ENCODE results near the gene IGFL1. TPM values are rescaled to one million over a fixed set of nuclear protein-coding genes. Genes with fewer than 3 reads are reported as not detected.

Gene IGFL1
- total and polyA plus RNA-seq, 2 of the 8 experiments (the other 6 are each of a cell fraction or from before 2014, with no cell fraction given): not detected

DNA sequence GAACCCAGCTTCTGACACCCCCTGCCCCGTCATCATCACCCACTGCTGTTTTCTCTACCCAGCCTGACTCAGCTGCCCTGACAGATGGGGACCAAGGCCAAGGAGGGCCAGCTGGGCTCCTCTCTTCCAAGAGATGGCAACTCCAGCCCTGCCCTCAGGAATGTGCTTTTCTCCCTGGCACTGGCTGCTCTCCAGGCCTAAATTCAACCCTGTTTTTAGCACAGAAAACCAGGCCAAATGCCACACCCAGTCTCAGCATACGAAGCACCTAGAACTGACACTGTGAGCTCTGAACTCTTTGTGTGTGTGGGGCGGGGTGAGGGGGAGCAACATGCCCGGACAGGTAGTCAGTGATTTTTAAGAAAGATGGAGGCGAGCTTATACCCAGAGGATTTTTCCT lies 23.4 kb upstream of the IGFL1 start:
- no peak overlapping the region for H3K18ac ChIP-seq (ENCODE audit: extremely low read depth, low read length)
- H3K4ac ChIP-seq (replicated peaks; ENCODE audit: insufficient read length, low read depth, low read length): no peak overlapping the region
- peak; percentile 49; the same call in 1 of the 2 replicates for TF ChIP-seq TEAD4 (IDR thresholded peaks at IDR 0.05; ENCODE audit: low read depth, low read length)
- no peak for TF ChIP-seq CBX8 (IDR thresholded peaks at IDR 0.05; ENCODE audit: borderline replicate concordance, low read depth, low read length)
- no peak for TF ChIP-seq FOSL1 (IDR thresholded peaks at IDR 0.05; ENCODE audit: insufficient read depth, low read depth, low read length)
- no peak for TF ChIP-seq BRCA1 (IDR thresholded peaks at IDR 0.05; ENCODE audit: low read depth, low read length)
- no peak for TF ChIP-seq CTBP2 (IDR thresholded peaks at IDR 0.05; ENCODE audit: borderline replicate concordance, insufficient read depth, insufficient read length, low read length)
- no peak for TF ChIP-seq SIN3A (conservative IDR thresholded peaks at IDR 0.05 in 1 of 2, IDR thresholded peaks at IDR 0.05 in 1 of 2; ENCODE audit: low read depth in 1 of 2, low read length in 2 of 2)
- no peak for TF ChIP-seq TAF7 (optimal IDR thresholded peaks at IDR 0.05; ENCODE audit: borderline replicate concordance, low read depth, low read length)
- TF ChIP-seq YY1 (IDR thresholded peaks at IDR 0.05; ENCODE audit: low read depth, low read length): no peak
- H3K27ac ChIP-seq (ENCODE audit: low read depth, low read length): no peak overlapping the region
- no peak for DNase-seq (ENCODE audit: low read depth in 1 of 2, low spot score in 2 of 2)
- no peaks in the 10 kb centered on the region for H4K20me1 ChIP-seq (replicated peaks in 1 of 2; ENCODE audit: control insufficient read depth in 1 of 2, insufficient read depth in 2 of 2, low read length in 2 of 2)
- H2BK20ac ChIP-seq (ENCODE audit: low read length): no peak overlapping the region
- H4K8ac ChIP-seq (ENCODE audit: extremely low read depth, insufficient read depth, low read length): no peak overlapping the region
- H3K36me3 ChIP-seq (ENCODE audit: control insufficient read depth in 2 of 4, insufficient read depth in 4 of 4, low read length in 3 of 4): no peaks in the 10 kb centered on the region
- H3K14ac ChIP-seq (ENCODE audit: insufficient read length): no peak overlapping the region
- WGBS, 2 experiments (ENCODE audit: extremely low coverage in 1 of 2, insufficient coverage in 1 of 2, insufficient read length in 1 of 2, insufficient replicate concordance in 2 of 2, low coverage in 1 of 2, low lambda C conversion rate in 2 of 2, missing lambda C conversion rate in 1 of 2): 90% methylated on average over 5 of the region's 5 CpGs; no CpG with 5 or more reads in 1 of the 2 experiments
- H2AK5ac ChIP-seq (ENCODE audit: low read depth, low read length): no peak overlapping the region
- no peak overlapping the region for H3K4me2 ChIP-seq (ENCODE audit: insufficient read depth in 1 of 2, low read depth in 2 of 2, low read length in 2 of 2)
- H3K56ac ChIP-seq (replicated peaks; ENCODE audit: insufficient read length, low read depth, low read length): no peak overlapping the region
- H2BK15ac ChIP-seq (ENCODE audit: low read length): no peak overlapping the region
- H4K91ac ChIP-seq (replicated peaks; ENCODE audit: insufficient read length, low read length): peak overlapping the region; percentile 61
- no peak overlapping the region for H2AFZ ChIP-seq (ENCODE audit: low read length)
- FAIRE-seq: no peak
- no peaks in the 10 kb centered on the region for H3K79me2 ChIP-seq (ENCODE audit: control insufficient read depth in 1 of 2, insufficient read depth in 2 of 2, low read length in 2 of 2)
- H3K23me2 ChIP-seq (ENCODE audit: low read depth, low read length): peaks cover 3% of the 10 kb centered on the region; the same call in 1 of the 2 replicates
- peaks cover 0 to 8% (median 4%) of the 10 kb centered on the region in 4 experiments; a peak in 5 of 7 replicates for H3K4me1 ChIP-seq (replicated peaks in 1 of 4; ENCODE audit: control insufficient read depth in 3 of 4, insufficient read depth in 4 of 4, low read length in 3 of 4)
- H3K27me3 ChIP-seq (replicated peaks in 1 of 4; ENCODE audit: control insufficient read depth in 3 of 4, extremely low read depth in 1 of 4, insufficient read depth in 3 of 4, low read length in 3 of 4): no peaks in the 10 kb centered on the region; a peak in 1 of 7 replicates
- ChIA-PET CTCF (ENCODE audit: partially characterized antibody) (interaction anchor here (0.6 to 2.1 kb wide), 9 partner anchors 9 to 193 kb away, joined by 3 to 7 read pairs (median 5); no protein-coding TSS in a partner anchor), POLR2A (ENCODE audit: partially characterized antibody) (interaction anchor here (1.7 kb wide), 1 partner anchor 9 kb away, joined by 3 read pairs; no protein-coding TSS in a partner anchor)
- H3K23ac ChIP-seq (ENCODE audit: insufficient read length): no peak overlapping the region
- H4K5ac ChIP-seq (ENCODE audit: insufficient read length, low read depth, low read length): no peak overlapping the region
- no peak overlapping the region for H3K4me3 ChIP-seq (ENCODE audit: extremely low read depth in 1 of 4, insufficient read depth in 2 of 4, low read depth in 3 of 4, low read length in 4 of 4)
- H2BK120ac ChIP-seq (replicated peaks; ENCODE audit: low read depth, low read length): no peak overlapping the region
- H3K9ac ChIP-seq (replicated peaks in 1 of 4; ENCODE audit: extremely low read depth in 1 of 4, low read depth in 3 of 4, low read length in 3 of 4): no peak overlapping the region
- H2BK12ac ChIP-seq (ENCODE audit: low read depth, low read length): no peak overlapping the region
- H3K79me1 ChIP-seq (ENCODE audit: low read depth, low read length): no peaks in the 10 kb centered on the region
- H3K9me3 ChIP-seq (ENCODE audit: insufficient read depth in 2 of 2, low read depth in 1 of 2, low read length in 1 of 2): no peaks in the 10 kb centered on the region; a peak in 1 of 4 replicates
- peak overlapping the region; percentile 35; the same call in 1 of the 2 replicates for H2BK5ac ChIP-seq (ENCODE audit: low read depth, low read length)

All from H1 (cell line).